DMS153 treated with DMSO at 0.1 percent for 48 hours (cell line): ENCODE results near the gene PRIMA1.
"Not testable (repeated sequence)": the region's sequence is repeated elsewhere in the genome, so short reads cannot be mapped to it uniquely, and the experiment has no call there.

Source experiments
- DNase-seq: peaks from one replicate; lab custom pipeline; 2025; ENCODE audit not compliant: unreplicated experiment; lab: John Stamatoyannopoulos, UW

PRIMA1 gene

GRCh38 chr14:93788293-93788542 lies at the start of gene PRIMA1:
Gene PRIMA1, minus strand, starts transcription at chr14:93788485. Its CDS starts 767 bp downstream, at chr14:93787718.
- DNase-seq, result no peak

GRCh38 chr14:93834699-93835371 lies 46.5 kb upstream of the PRIMA1 start:
- no peak for DNase-seq

DNA sequence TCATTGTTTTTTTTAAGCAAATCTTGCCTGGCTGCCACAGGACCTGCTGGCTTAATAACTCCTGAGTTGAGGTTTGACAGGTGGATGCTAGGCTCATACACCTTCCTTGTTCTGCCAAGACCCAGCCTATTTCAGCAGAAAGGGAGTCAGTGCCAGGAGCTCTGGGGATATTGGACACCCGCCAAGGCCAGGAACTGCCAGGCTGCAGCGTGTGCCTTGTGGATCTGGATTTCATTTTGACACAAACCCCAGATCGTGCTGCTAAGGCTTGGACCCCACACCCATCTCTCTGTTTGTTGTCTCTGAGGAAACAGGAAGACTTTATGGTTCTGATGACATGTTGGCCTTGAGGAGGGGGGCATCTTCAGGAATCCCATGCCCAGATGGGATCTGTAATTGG lies 44.4 kb upstream of the PRIMA1 start:
- DNase-seq, result peak; percentile 11

DNA sequence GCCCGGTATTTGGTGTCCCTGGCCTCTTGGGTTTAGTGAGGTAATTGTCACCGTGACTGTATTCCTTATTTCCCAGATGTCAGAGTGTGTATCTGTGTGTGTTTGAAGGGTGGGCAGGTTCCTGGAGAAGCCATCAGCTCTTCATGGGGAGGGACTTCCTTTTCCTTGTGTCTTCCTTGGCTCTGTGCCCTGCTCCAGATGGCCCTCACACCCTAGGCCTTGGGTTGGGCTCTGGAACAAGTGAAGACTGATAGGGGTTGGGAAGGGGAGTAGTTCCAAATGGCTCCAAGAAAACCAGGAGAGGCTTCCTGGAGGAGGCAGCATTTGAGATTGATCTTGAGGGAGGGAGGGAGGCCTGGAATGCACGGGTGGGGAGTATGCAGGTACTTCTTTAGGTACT lies 43.8 kb upstream of the PRIMA1 start:
- DNase-seq, result no peak

DNA sequence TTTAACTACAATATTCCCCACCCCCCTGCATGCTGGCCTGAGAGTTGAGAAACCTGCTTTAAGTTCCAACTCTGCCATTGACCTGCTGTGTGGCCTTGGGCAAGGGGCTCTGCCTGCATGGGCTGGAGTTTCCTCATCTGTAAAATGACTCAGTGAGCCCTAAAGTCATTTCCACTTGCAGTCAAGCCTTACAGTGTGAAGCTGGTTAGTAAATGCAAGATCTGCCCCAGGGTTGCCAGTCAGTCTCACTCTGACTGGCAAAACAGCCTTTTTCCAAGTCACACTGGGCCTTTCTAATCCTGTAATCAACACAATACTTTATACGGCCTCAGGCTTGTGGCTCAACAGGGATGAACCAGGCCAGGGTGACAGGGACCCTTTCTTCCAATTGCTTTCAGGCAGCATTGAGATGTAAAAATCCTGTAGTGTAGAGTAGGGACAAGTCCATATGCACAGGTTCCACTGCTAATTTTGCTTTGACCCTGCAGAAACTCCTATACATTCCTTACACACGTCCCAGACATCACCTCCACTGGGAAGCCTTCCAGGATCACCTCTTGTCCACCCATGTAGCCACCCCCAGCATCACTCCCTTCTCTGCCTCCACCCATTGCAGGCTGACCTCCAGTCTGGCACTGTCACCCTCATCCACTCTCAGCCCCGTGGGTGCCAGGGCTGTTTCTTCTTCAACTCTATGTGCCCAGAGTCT lies 42.6 kb upstream of the PRIMA1 start:
- no peak for DNase-seq

DNA sequence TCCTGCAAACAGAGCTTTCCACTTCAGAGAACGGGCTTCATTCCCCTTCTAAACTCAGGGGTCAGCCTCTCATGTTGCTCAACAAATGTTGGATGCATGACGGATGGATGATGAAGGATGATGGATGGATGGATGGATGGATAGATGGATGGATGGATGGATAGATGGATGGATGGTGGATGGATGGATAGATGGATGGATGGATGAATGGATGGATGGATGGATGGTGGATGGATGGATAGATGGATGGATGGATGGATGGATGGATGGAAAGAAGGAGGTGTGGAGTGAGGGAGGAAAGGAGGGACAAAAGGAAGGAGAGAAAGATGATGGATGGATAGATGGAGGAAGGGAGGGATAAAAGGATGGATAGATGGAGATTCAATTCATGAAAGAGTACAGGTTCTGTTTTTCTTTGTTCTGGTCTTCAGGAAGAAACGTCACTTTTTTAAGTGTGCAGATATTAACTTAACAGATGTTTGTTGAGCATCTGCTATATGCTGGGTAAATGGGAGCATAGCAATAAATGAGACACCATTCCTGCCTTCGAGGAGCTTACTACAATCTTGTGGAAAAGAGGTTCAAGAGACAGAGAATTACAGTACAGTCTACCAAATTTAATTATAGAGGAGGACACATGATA lies 41.7 kb upstream of the PRIMA1 start:
- DNase-seq, result no peak

DNA sequence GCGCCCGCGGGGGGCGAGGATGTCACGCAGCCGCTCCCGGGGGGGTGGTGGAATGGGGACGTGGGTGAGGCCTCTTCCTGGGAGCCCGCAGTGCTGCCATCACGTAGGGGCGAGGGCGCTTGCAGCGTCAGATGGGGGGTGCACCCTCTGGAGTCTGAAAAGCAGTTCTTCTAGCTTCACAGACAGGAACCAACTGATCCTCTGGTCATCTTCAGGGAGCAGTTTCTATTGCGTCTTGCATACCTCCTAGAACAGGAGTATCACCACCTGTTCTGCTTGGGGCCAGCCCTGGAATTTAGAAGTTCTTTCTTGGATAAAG lies 36.9 kb upstream of the PRIMA1 start:
- DNase-seq, result no peak

DNA sequence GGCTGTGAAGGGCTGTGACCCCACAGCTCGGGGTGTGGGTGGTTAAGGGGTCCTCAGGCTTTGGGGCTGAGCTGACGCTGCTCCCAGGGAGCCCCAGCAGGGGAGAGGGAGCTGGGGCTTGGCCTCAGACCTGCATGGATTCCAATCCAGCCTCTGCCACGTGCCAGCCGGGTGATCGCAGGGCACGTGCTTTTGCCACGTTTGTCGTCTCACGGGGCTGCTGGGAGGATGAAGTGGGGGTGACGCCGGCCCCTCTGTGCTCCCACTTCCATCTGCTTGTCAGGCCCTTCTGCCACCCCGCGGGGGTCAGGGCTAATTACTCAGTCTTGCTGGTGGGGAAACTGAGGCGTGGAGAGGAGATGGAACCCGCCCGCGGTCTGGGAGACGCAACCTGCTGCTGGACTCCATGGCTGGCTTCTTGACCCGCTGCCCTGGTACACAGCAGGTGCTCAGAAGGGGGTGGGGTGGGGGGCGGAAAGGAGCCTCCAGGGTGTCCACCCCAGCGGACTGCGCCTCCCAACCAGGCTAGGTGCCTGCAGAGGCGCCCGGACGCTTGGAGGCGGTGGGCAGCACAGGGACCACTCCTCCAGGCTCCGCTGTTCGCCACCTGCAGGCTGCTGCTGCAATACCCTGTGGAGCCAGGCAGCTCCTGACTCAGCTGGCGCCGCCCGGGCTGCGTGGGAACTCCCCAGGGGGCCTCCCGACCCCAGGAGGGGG lies 36.4 kb upstream of the PRIMA1 start:
- DNase-seq, result no peak

DNA sequence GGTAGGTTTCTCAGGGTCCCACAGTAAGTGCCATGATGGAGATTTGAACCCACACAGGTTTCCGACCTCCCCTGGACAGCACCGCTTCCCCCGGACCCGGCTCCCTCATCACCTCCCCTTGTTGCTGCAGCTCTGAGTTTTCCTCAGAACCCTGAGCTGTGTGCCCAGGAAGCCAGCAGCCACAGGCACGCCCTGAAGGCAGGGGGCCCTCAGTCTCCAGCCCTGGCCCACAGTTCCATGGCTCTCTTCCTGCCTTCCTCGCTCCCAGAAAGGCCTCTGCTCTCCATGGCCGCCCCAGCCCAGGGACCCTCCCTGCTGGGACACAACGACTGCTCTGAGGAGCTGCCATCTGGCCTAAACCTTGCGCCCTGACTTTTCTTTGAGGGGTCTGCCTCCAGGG lies 35.8 kb upstream of the PRIMA1 start:
- no peak for DNase-seq

DNA sequence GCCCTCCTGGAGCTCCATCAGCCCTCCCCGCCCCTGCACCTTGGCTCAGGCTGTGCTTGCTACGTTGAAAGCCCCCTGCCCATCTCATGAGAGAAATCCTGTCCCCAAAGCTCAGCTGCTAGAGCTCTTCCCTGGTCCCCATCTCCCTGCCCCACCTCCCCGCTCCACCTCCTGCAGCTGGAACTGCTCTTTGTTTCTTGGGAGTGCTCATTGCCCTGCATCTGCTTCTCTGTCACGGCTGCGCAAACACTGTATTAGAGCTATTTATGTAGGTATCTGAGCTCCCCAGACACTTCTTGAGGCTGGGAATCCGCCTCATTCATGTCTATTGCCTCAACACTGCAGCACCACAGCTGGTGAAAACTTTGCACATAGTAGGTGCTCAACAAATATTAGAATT lies 32.8 kb upstream of the PRIMA1 start:
- DNase-seq, result no peak

DNA sequence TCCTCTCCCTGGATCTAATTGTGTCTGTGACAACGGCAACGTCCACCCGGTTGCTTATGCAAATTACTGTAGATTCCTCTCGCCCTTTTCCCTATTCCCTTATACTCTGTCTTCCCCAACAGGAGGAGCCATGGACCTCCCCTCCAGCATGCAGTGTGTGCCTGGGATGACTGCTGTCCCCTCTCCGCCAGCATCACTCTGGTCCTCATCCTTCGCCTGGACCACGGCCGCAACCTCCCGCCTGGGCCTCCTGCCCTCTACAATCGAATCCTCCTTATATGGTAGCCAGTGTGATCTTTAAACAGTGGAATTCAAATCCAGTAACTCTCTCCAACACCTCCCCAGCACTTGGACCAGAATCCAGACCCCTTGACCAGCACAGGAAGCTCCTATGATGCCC lies 30.6 kb upstream of the PRIMA1 start:
- DNase-seq, result no peak

DNA sequence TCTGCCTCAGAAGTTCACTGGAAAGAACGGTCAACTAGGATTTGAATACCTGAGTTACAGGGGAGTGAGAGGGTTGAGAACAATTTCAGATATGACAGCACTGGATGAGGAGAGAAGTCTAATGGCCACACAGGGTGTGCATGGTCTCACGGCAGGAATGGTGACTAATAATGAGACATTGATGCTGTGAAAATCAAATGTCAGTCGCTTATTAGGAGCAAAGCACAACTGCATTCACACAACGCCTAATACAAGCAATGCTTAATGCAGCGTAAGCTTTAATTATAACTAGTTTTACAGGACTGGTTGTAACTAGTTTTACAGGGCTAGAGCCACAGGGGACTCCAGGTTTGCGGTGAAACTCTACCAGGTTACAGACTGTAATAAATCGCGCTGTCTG lies 23.4 kb upstream of the PRIMA1 start:
- no peak for DNase-seq

DNA sequence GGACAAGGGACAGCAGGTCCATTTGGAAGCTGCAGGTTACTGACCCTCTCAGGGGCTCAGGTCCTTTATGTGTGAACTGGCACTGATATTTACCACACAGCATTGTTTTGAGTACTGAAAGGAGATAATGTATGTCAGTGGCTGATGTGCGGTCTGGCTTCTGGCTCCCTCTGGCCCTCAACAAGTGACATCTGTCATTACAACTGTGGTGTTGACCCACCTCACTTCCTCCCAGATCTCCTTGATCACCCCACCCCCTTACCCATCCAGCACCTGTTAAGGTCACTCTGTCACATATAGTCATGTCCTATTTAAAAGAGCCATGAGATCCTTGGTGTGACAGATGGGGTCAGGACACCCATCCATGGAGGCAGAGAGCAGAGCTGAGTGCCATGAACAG lies 22.7 kb upstream of the PRIMA1 start:
- no peak for DNase-seq

GRCh38 chr14:93809491-93810420 lies 21.5 kb upstream of the PRIMA1 start:
- not testable (repeated sequence) for DNase-seq

DNA sequence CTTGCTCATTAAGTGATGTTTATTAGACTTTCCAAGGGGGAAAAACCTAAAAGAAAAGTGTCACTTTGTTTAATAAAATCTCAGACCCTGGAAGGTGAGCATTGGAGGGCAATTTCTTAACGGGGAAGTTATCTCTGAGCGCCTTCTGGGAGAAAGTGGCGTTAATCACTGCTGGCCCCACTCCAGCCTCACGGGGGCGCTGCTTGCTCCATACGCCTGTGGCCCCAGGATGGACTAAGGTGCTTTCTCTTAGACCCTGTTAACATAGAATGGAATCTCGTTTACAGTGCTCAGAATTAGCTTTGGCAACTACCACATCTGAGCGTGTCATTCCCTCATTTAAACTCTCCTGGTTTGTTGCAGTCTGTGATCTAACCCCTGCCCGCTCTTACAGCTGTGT lies 16.4 kb upstream of the PRIMA1 start:
- DNase-seq, result no peak

DNA sequence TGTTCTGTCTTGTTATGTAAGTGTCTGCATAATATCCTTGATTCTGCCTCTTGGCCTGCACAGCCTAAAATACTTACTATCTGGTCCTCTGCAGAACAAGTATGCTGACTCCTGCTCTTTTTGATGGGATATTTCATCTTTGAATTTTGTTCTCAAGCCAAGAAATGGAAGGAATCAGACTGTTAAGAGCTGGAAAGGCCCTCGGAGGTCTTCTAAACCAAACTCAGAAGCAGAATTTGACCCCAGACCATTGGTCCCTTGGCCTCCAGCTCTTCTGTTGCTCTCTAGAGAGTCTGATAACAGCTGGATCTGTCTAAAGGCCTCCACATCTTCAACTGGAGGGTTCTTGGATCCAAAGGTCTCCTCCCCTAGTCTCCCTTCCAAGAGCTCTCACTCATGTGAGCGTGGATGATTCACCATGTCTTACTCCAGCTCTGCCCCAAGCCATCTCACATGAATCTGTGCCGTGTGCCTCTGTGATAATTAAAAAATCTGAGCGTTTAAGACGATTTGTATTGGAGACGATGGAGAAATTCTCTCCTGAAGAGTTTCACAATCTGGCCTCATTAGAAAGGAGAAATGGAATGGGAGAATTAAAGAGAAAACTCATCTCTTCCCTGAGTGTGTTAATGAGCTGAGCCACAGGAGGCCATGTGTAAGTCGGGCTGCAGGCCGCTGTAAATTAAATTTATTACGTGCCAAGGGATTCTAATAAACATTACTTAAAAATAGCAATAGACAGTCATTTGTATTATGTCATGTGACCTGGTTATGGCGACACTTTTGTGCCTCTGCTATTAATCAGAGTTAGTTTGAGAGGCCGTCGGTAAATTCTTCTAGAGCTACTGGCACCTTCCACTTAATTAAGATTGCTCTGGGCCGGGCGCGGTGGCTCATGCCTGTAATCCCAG lies 15.4 kb upstream of the PRIMA1 start:
- DNase-seq, result no peak

DNA sequence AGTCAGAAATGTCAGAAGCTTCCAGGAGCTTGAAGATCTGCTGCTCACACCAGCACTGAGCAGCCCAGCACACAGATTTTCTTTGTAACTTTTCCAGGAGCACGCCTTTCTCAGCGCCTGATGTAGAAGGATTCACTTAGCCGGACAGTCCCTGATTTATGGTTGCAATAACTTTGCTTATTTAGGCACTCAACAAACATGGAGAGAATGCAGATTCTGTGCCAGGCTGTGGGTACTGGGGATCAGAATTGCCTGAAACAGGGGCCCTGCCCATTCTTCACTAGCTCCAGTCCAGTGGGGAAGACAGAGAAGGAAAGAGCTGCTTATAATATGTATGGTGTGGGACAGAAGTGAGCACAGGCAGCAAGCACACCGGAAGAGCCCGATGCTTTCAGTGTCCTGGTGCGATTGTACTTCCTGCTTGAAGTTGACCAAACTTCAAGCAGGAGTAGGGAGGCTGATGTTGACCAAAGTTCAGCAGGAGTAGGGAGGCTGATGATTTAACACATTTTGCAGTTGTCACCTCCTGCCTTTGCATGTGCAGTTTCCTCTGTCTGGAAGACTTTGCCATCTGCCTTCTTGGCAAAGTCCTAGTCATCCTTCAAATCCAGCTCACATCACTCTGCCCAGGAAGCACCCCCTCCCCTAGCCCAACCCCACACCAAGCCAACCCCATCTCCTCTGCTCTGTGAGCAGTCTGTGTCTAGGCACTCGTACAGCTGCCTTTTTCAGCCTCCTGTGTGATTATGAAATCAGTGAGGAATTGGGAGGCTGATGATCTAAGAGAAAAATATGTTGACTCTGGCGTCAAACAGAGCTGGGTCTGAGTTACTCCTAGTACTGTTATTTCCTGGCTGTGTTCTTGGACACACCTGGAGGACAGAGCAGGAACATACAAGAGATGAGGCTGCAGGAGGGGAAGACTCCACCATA lies 12.0 kb upstream of the PRIMA1 start:
- no peak for DNase-seq

DNA sequence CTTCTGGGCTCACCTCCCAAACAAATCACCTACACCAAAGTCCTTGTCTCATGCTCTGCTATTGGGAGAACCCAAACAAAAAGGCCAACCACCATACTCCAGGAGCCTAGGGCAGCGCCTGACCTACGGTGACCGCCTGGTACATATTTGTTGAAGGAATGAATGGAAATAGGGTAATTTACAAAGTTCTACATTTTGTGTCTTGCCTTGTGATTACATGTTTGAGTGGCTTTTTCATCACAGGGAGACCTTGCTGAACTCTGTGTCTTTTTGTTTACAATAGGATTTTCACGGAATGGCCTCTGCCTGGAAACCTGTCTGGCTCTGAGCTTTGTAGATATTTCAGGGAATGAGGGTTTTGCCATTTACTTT lies 11.3 kb upstream of the PRIMA1 start:
- no peak for DNase-seq

- DNase-seq, result no peak
Measured at GRCh38 chr14:93797536-93797935, 9.3 kb upstream of the PRIMA1 start.
